Measurements from ENCODE around the gene NTN1. TPM values are rescaled to one million over a fixed set of nuclear protein-coding genes. Genes with fewer than 3 reads are reported as not detected.

NTN1 gene
- total and polyA plus RNA-seq, 2 experiments from 2014 or later = 0.11 to 0.21 TPM

DNA sequence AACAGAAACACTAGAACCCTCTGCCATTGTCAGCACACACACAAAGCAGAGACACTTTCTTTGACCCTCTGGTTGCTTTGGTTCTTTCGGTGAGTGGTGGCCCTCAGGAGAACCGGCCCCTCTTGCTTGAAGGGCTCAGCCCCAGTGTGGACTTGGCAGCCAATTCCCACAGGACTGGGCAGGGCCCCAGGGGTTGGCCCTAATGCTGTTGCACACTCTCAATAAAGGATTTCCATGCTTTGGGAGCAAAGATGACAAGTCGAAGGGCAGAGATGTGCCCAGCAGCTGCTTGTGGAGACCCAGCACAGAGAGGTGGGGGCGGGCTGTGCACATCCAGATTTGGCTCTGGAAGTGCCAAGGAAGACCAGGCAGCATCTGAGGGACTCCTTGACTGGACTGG lies 149.0 kb downstream of the NTN1 start:
- Histone ChIP-seq H3K4me1 (ENCODE audit: insufficient read depth) (no peaks in the 10 kb centered on the region), H4K20me1 (ENCODE audit: insufficient read depth) (no peaks in the 10 kb centered on the region), H2AFZ (no peak overlapping the region), H3K9me2 (ENCODE audit: insufficient read depth) (no peaks in the 10 kb centered on the region), H3K9me3 (ENCODE audit: low read depth) (no peaks in the 10 kb centered on the region), H3K4me2 (ENCODE audit: unreplicated experiment) (no peak overlapping the region), H3K4me3 (no peak overlapping the region), H3K36me3 (ENCODE audit: low read depth) (no peaks in the 10 kb centered on the region), H3F3A (ENCODE audit: insufficient read depth) (no peaks in the 10 kb centered on the region), H3K79me2 (ENCODE audit: insufficient read depth) (no peaks in the 10 kb centered on the region), H3K27ac (no peak overlapping the region), H3K27me3 (replicated peaks; ENCODE audit: insufficient read depth) (no peaks in the 10 kb centered on the region), H3K9ac (no peak overlapping the region)
- 42 to 48% methylated on average over 4 of the region's 4 CpGs for WGBS, 2 experiments (ENCODE audit: low coverage in 1 of 2, low lambda C conversion rate in 2 of 2, missing lambda C conversion rate in 2 of 2)
- DNase-seq = no peak
- no peak for TF ChIP-seq EZH2 (IDR thresholded peaks at IDR 0.05; ENCODE audit: insufficient read depth, poor library complexity, severe bottlenecking)
- TF ChIP-seq EZH2phosphoT487 (IDR thresholded peaks at IDR 0.05; ENCODE audit: insufficient read depth, low read depth) = no peak
- in situ Hi-C loops (cut with MboI) = no loop called here

DNA sequence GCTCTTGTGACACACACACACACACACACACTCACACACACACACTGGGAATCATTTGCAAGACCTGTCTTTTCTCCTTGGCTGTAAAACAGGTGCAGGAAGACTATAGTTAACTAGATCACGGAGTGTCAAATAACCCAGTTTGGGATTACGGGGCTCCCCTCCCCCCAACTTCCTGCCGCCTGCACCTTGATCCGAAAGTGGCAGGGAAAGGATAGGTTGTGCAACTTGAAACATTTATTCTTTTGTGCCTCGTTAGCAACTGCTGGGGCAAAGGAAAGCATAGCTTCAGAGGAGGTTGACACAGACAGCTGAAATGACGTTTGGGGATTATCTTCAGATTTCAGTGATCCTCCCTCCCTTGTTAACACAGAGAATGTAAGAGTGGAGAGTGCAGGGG lies 149.5 kb downstream of the NTN1 start:
- H2AFZ ChIP-seq = no peak overlapping the region
- in situ Hi-C loops (cut with MboI) = no loop called here
- H3K9me2 ChIP-seq (ENCODE audit: insufficient read depth) = no peaks in the 10 kb centered on the region
- H3K4me1 ChIP-seq (ENCODE audit: insufficient read depth) = no peaks in the 10 kb centered on the region
- H4K20me1 ChIP-seq (ENCODE audit: insufficient read depth) = no peaks in the 10 kb centered on the region
- H3K27ac ChIP-seq = no peak overlapping the region
- no peak overlapping the region for H3K9ac ChIP-seq
- no peak for DNase-seq
- no peaks in the 10 kb centered on the region for H3K27me3 ChIP-seq (replicated peaks; ENCODE audit: insufficient read depth)
- H3K9me3 ChIP-seq (ENCODE audit: low read depth) = no peaks in the 10 kb centered on the region
- H3K36me3 ChIP-seq (ENCODE audit: low read depth) = no peaks in the 10 kb centered on the region
- no peak overlapping the region for H3K4me2 ChIP-seq (ENCODE audit: unreplicated experiment)
- H3K4me3 ChIP-seq = no peak overlapping the region
- 68 to 71% methylated on average over 6 of the region's 6 CpGs for WGBS, 2 experiments (ENCODE audit: low coverage in 1 of 2, low lambda C conversion rate in 2 of 2, missing lambda C conversion rate in 2 of 2)
- TF ChIP-seq EZH2 (IDR thresholded peaks at IDR 0.05; ENCODE audit: insufficient read depth, poor library complexity, severe bottlenecking) (no peak), EZH2phosphoT487 (IDR thresholded peaks at IDR 0.05; ENCODE audit: insufficient read depth, low read depth) (no peak)
- no peaks in the 10 kb centered on the region for H3F3A ChIP-seq (ENCODE audit: insufficient read depth)
- H3K79me2 ChIP-seq (ENCODE audit: insufficient read depth) = no peaks in the 10 kb centered on the region

DNA sequence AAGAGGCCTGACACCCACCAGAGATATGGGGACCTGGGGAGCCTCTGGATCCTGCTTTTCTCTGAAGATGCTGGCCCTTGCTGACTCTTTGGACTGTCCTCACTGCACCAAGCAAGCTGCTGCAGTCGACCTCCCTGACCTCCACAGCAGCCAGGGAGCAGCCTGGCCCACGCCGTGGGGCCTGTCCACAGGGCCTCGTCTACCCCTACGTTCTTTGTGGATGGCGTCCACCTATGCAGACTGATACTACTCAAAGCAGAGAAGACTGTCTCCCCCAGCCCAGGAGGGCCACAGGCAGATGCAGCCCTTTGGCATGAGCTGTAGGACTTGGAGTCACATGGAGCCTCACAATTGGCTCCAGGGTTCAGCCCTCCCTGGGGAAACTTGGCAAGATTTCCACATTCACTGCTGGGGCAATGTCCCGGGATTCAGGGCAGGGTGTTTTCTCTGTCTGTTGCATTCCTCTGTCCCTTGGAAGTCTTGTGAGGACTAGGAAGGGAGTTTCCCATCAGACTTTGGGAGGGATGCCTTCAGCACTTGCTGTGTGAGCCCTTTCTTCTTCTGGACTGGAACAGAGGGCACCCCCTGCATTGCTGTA lies 152.2 kb downstream of the NTN1 start:
- Histone ChIP-seq H3F3A (ENCODE audit: insufficient read depth) (no peaks in the 10 kb centered on the region), H3K9ac (no peak overlapping the region), H4K20me1 (ENCODE audit: insufficient read depth) (no peaks in the 10 kb centered on the region), H3K9me2 (ENCODE audit: insufficient read depth) (no peaks in the 10 kb centered on the region), H3K4me2 (ENCODE audit: unreplicated experiment) (no peak overlapping the region), H3K79me2 (ENCODE audit: insufficient read depth) (no peaks in the 10 kb centered on the region), H3K9me3 (ENCODE audit: low read depth) (no peaks in the 10 kb centered on the region), H2AFZ (no peak overlapping the region), H3K27me3 (replicated peaks; ENCODE audit: insufficient read depth) (no peaks in the 10 kb centered on the region), H3K36me3 (ENCODE audit: low read depth) (no peaks in the 10 kb centered on the region), H3K4me3 (no peak overlapping the region), H3K27ac (no peak overlapping the region), H3K4me1 (ENCODE audit: insufficient read depth) (no peaks in the 10 kb centered on the region)
- in situ Hi-C loops (cut with MboI) = no loop called here
- DNase-seq = no peak
- 38 to 42% methylated on average over 7 of the region's 7 CpGs for WGBS, 2 experiments (ENCODE audit: low coverage in 1 of 2, low lambda C conversion rate in 2 of 2, missing lambda C conversion rate in 2 of 2)
- TF ChIP-seq EZH2 (IDR thresholded peaks at IDR 0.05; ENCODE audit: insufficient read depth, poor library complexity, severe bottlenecking) (no peak), EZH2phosphoT487 (IDR thresholded peaks at IDR 0.05; ENCODE audit: insufficient read depth, low read depth) (no peak)

DNA sequence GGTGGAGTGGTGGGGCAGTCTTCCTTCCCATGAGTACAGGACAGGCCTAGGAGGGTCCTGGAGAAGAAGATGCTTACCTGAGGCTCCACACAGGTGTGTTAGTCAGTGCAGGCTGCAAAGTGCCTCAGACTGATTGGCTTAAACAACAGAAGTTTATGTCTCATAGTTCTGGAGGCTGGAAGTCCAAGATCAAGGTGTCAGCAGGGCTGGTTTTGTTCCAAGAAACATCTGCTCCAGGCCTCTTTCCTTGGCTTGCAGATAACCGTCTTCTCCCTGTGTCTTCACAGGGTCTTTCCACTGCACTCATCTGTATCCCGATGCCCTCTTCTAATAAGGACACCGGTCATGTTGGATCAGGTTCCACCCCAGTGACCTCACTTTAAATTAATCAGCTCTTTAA lies 153.0 kb downstream of the NTN1 start:
- Histone ChIP-seq H3K27ac (no peak overlapping the region), H3K36me3 (ENCODE audit: low read depth) (no peaks in the 10 kb centered on the region), H3K79me2 (ENCODE audit: insufficient read depth) (no peaks in the 10 kb centered on the region), H3K9me2 (ENCODE audit: insufficient read depth) (no peaks in the 10 kb centered on the region), H3K9me3 (ENCODE audit: low read depth) (no peaks in the 10 kb centered on the region), H3K4me3 (no peak overlapping the region), H3K9ac (no peak overlapping the region), H3F3A (ENCODE audit: insufficient read depth) (no peaks in the 10 kb centered on the region), H4K20me1 (ENCODE audit: insufficient read depth) (no peaks in the 10 kb centered on the region), H3K4me2 (ENCODE audit: unreplicated experiment) (no peak overlapping the region), H3K27me3 (replicated peaks; ENCODE audit: insufficient read depth) (no peaks in the 10 kb centered on the region), H3K4me1 (ENCODE audit: insufficient read depth) (no peaks in the 10 kb centered on the region), H2AFZ (no peak overlapping the region)
- TF ChIP-seq EZH2phosphoT487 (IDR thresholded peaks at IDR 0.05; ENCODE audit: insufficient read depth, low read depth) = no peak
- no peak for TF ChIP-seq EZH2 (IDR thresholded peaks at IDR 0.05; ENCODE audit: insufficient read depth, poor library complexity, severe bottlenecking)
- WGBS, 2 experiments (ENCODE audit: low coverage in 1 of 2, low lambda C conversion rate in 2 of 2, missing lambda C conversion rate in 2 of 2) = 78 to 86% methylated on average over 3 of the region's 3 CpGs
- in situ Hi-C loops (cut with MboI) = no loop called here
- no peak for DNase-seq
